Neural progenitor cell (in vitro differentiated cells): ENCODE results near the gene MED20. TPM values are rescaled to one million over a fixed set of nuclear protein-coding genes. Genes with fewer than 3 reads are reported as not detected.

Source experiments
- DNase-seq: peaks from one replicate; pipeline ENCODE4 v3.0.0-alpha.2; 2016; ENCODE audit warnings: low spot score
- H2AFZ ChIP-seq: fragments of 200-600 bp; sonication (generic); replicated peaks from 2 replicates; pipeline ENCODE4 v1.6.1; 2016; ENCODE audit warnings: antibody characterized with exemption
- H3F3A ChIP-seq: fragments of 200-600 bp; sonication (generic); 2 replicates; pipeline ENCODE4 v1.6.1; 2016; ENCODE audit warnings: antibody characterized with exemption, low read depth
- H3K27ac ChIP-seq: fragments of 200-600 bp; sonication (generic); 2 replicates; pipeline ENCODE4 v1.5.1; 2016; ENCODE audit warnings: mild to moderate bottlenecking
- H3K27me3 ChIP-seq: fragments of 200-600 bp; sonication (generic); 2 replicates; pipeline ENCODE4 v1.6.1; 2016; ENCODE audit warnings: mild to moderate bottlenecking, moderate library complexity
- H3K36me3 ChIP-seq: fragments of 200-600 bp; sonication (generic); 2 replicates; pipeline ENCODE4 v1.5.1; 2016
- H3K4me1 ChIP-seq: fragments of 200-600 bp; sonication (generic); 2 replicates; pipeline ENCODE4 v1.6.1; 2016; ENCODE audit warnings: mixed run types
- H3K4me2 ChIP-seq: fragments of 200-600 bp; sonication (generic); 2 replicates; pipeline ENCODE4 v1.6.1; 2016
- H3K4me3 ChIP-seq: fragments of 200-600 bp; sonication (generic); 2 replicates; pipeline ENCODE4 v1.5.1; 2016
- H3K79me2 ChIP-seq: fragments of 200-600 bp; sonication (generic); 2 replicates; pipeline ENCODE4 v1.6.1; 2016; ENCODE audit warnings: low read depth
- H3K9ac ChIP-seq: fragments of 200-600 bp; sonication (generic); 2 replicates; pipeline ENCODE4 v1.6.1; 2016
- H3K9me3 ChIP-seq: fragments of 200-600 bp; sonication (generic); 2 replicates; pipeline ENCODE4 v1.5.1; 2016; ENCODE audit warnings: low read depth
- H4K20me1 ChIP-seq: fragments of 200-600 bp; sonication (generic); 2 replicates; pipeline ENCODE4 v1.6.1; 2016; ENCODE audit warnings: low read depth
- H3K27ac Mint-ChIP-seq: 3 replicates; pipeline ENCODE4 v1.8.0; 2021; ENCODE audit warnings: mixed read lengths
- H3K27me3 Mint-ChIP-seq: 2 replicates; pipeline ENCODE4 v1.8.0; 2022; ENCODE audit warnings: low read depth, mild to moderate bottlenecking, inconsistent platforms, moderate library complexity, mixed read lengths; ENCODE audit not compliant: insufficient read depth
- H3K36me3 Mint-ChIP-seq: 3 replicates; pipeline ENCODE4 v1.8.0; 2021; ENCODE audit warnings: mixed read lengths
- H3K4me1 Mint-ChIP-seq: 3 replicates; pipeline ENCODE4 v1.8.0; 2021; ENCODE audit warnings: mixed read lengths
- H3K4me3 Mint-ChIP-seq: 3 replicates; pipeline ENCODE4 v1.8.0; 2021; ENCODE audit warnings: mild to moderate bottlenecking, moderate library complexity, mixed read lengths
- H3K9me3 Mint-ChIP-seq: 3 replicates; pipeline ENCODE4 v1.8.0; 2020; ENCODE audit warnings: mixed read lengths
- EZH2 ChIP-seq: fragments of 200-600 bp; sonication (generic); IDR thresholded peaks from 2 replicates; pipeline ENCODE4 v1.6.1; 2017; ENCODE audit warnings: antibody characterized with exemption, mild to moderate bottlenecking, moderate library complexity
- EZH2phosphoT487 ChIP-seq: fragments of 200-600 bp; sonication (generic); IDR thresholded peaks from 2 replicates; pipeline ENCODE4 v1.6.1; 2017; ENCODE audit warnings: antibody characterized with exemption
- total RNA-seq: library from RNA; depleted of rRNA; stranded (reverse); fragments of >200 nt; gene quantifications from 2 replicates; pipeline ENCODE4 v1.2.3, GENCODE V29; 2015; ENCODE audit warnings: low replicate concordance
- TF ChIP-seq, protein P1 (sequence below): fragments of 200-600 bp; sonication (generic); IDR thresholded peaks from 2 replicates; pipeline ENCODE4 v1.5.1; 2017; ENCODE audit warnings: antibody characterized with exemption, mild to moderate bottlenecking

Gene MED20
- total RNA-seq, 1 donor from 2014 or later, result 29.4 TPM

DNA sequence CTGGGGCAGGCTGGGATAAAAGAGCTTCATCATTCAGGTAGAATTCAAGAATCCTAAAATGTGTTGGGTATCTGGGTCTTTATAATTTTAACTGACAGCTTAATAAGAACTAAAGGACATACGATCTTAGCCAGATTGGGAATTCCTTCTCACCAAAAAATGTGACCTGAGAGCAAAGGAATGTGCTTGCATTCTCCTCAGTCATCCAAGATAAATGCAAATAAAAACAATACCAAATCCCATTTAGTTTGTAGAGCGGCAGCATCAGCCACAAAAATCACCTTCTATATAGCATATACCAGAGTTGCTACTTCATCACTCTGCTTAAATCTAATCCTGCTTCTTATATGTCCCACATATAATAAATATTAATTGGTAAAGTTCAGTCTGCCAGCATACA, 42.7 kb downstream of the MED20 start:
- no peak overlapping the region for H3K4me3 ChIP-seq
- H3K9ac ChIP-seq, result no peak overlapping the region
- no peaks in the 10 kb centered on the region for H3K9me3 Mint-ChIP-seq
- H3K9me3 ChIP-seq, result no peaks in the 10 kb centered on the region
- H3F3A ChIP-seq, result peaks cover 11% of the 10 kb centered on the region
- TF ChIP-seq, protein P1, sequence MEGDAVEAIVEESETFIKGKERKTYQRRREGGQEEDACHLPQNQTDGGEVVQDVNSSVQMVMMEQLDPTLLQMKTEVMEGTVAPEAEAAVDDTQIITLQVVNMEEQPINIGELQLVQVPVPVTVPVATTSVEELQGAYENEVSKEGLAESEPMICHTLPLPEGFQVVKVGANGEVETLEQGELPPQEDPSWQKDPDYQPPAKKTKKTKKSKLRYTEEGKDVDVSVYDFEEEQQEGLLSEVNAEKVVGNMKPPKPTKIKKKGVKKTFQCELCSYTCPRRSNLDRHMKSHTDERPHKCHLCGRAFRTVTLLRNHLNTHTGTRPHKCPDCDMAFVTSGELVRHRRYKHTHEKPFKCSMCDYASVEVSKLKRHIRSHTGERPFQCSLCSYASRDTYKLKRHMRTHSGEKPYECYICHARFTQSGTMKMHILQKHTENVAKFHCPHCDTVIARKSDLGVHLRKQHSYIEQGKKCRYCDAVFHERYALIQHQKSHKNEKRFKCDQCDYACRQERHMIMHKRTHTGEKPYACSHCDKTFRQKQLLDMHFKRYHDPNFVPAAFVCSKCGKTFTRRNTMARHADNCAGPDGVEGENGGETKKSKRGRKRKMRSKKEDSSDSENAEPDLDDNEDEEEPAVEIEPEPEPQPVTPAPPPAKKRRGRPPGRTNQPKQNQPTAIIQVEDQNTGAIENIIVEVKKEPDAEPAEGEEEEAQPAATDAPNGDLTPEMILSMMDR, result no peak
- TF ChIP-seq EZH2phosphoT487 (no peak), EZH2 (no peak)
- DNase-seq, result no peak
- no peak overlapping the region for H3K27ac Mint-ChIP-seq
- no peak overlapping the region for H3K4me2 ChIP-seq
- no peak overlapping the region for H3K27ac ChIP-seq
- H4K20me1 ChIP-seq, result peaks cover 13% of the 10 kb centered on the region
- peaks cover 95% of the 10 kb centered on the region for H3K79me2 ChIP-seq
- peaks cover under 1% of the 10 kb centered on the region for H3K4me1 Mint-ChIP-seq
- H3K27me3 Mint-ChIP-seq, result no peaks in the 10 kb centered on the region
- H2AFZ ChIP-seq, result no peak overlapping the region
- no peak overlapping the region for H3K4me3 Mint-ChIP-seq
- H3K4me1 ChIP-seq, result peaks cover 11% of the 10 kb centered on the region
- H3K27me3 ChIP-seq, result no peaks in the 10 kb centered on the region
- no peaks in the 10 kb centered on the region for H3K36me3 ChIP-seq
- no peaks in the 10 kb centered on the region for H3K36me3 Mint-ChIP-seq

DNA sequence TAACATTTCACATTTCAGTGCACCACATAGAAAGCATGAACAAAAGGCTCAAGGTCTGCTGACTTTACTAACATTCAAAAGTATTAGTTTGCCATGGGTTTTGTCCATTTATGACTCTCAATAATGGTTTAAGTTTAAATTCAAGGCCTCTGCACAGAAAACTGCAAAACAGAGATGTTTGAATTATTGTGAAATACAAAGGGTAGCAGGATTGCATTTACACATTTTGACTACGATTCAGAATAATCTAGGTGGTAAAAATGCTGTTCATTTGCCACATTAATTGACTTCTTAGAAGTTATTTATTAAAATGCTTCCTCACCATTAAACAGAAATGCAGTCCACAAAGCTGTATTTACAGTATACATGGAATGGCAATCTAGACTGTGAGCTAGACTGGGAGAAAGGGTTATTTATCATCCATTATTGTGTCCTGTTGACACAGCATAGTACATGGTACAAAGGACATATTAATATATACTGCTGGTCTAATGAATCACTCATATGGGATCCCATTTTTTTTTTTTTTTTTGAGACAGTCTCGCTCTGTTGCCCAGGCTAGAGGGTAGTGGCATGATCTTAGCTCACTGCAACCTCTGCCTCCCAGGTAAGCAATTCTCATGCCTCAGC, 43.8 kb downstream of the MED20 start:
- H3K27me3 ChIP-seq, result no peaks in the 10 kb centered on the region

DNA sequence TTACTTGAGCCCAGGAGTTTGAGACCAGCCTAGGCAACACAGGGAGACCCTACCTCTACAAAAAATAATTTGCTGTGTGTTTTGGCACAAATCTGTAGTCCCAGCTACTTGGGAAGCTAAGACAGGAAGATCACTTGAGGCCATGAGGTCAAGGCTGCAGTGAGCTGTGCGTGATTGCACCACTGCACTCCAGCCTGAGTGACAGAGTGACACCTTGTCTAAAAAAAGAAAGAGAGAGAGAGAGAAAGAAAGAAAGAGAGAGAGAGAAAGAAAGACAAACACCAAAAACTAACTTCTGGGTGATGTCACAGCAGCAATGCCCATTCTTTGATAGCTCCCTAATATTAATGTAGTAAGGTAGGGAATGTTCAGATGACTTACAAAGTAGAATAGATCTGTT, 46.2 kb downstream of the MED20 start:
- H3K79me2 ChIP-seq, result peaks cover 81% of the 10 kb centered on the region
- no peak overlapping the region for H3K9ac ChIP-seq
- no peak for DNase-seq
- H3K36me3 ChIP-seq, result peaks cover 15% of the 10 kb centered on the region
- Mint-ChIP-seq H3K4me3 (no peak overlapping the region), H3K36me3 (peaks cover 2% of the 10 kb centered on the region), H3K9me3 (no peaks in the 10 kb centered on the region), H3K4me1 (peaks cover 5% of the 10 kb centered on the region), H3K27ac (no peak overlapping the region), H3K27me3 (no peaks in the 10 kb centered on the region)
- peaks cover 9% of the 10 kb centered on the region for H4K20me1 ChIP-seq
- H2AFZ ChIP-seq, result no peak overlapping the region
- TF ChIP-seq EZH2, result no peak
- TF ChIP-seq, protein P1, result no peak
- H3K27ac ChIP-seq, result no peak overlapping the region
- peaks cover 16% of the 10 kb centered on the region for H3K4me1 ChIP-seq
- H3K9me3 ChIP-seq, result no peaks in the 10 kb centered on the region
- peaks cover 17% of the 10 kb centered on the region for H3F3A ChIP-seq
- no peaks in the 10 kb centered on the region for H3K27me3 ChIP-seq
- H3K4me2 ChIP-seq, result no peak overlapping the region
- H3K4me3 ChIP-seq, result no peak overlapping the region

More for the DNA sequence above, 43.8 kb downstream of the MED20 start:
- Histone ChIP-seq H3K79me2 (peaks cover 86% of the 10 kb centered on the region), H3K4me1 (peaks cover 16% of the 10 kb centered on the region), H3K36me3 (no peaks in the 10 kb centered on the region), H3K9me3 (no peaks in the 10 kb centered on the region), H2AFZ (no peak overlapping the region), H3K4me3 (no peak overlapping the region), H3K4me2 (no peak overlapping the region), H3K9ac (no peak overlapping the region), H4K20me1 (peaks cover 12% of the 10 kb centered on the region), H3K27ac (no peak overlapping the region), H3F3A (peaks cover 17% of the 10 kb centered on the region)
- DNase-seq, result no peak
- H3K4me1 Mint-ChIP-seq, result peaks cover 5% of the 10 kb centered on the region
- H3K27ac Mint-ChIP-seq, result no peak overlapping the region
- H3K4me3 Mint-ChIP-seq, result no peak overlapping the region
- TF ChIP-seq EZH2 (no peak), EZH2phosphoT487 (no peak)
- TF ChIP-seq, protein P1, result no peak
- H3K27me3 Mint-ChIP-seq, result no peaks in the 10 kb centered on the region
- H3K36me3 Mint-ChIP-seq, result no peaks in the 10 kb centered on the region
- H3K9me3 Mint-ChIP-seq, result no peaks in the 10 kb centered on the region
